HG02981 (cell line): ENCODE measurements around the gene DISP2.

ENCODE experiments used
- ATAC-seq: cut with Tn5 transposase; IDR thresholded peaks from one replicate; pipeline ENCODE4 v1.9.1; 2021; ENCODE audit warnings: mild to moderate bottlenecking, moderate library complexity; ENCODE audit not compliant: unreplicated experiment

DISP2 gene

GRCh38 chr15:40358471-40359353 is 693 bp downstream of the DISP2 start:
- no peak for ATAC-seq

- ATAC-seq, result no peak
Measured at GRCh38 chr15:40360015-40360414, 2.0 kb downstream of the DISP2 start.

- ATAC-seq, result no peak
Measured at GRCh38 chr15:40361640-40362039, 3.6 kb downstream of the DISP2 start.

GRCh38 chr15:40363611-40364010 is 5.6 kb downstream of the DISP2 start:
- no peak for ATAC-seq

GRCh38 chr15:40364251-40364650 is 6.2 kb downstream of the DISP2 start:
- no peak for ATAC-seq

GRCh38 chr15:40365016-40365415 is 7.0 kb downstream of the DISP2 start:
- ATAC-seq, result no peak

GRCh38 chr15:40365624-40366456 is 7.8 kb downstream of the DISP2 start:
- no peak for ATAC-seq

GRCh38 chr15:40366457-40367370 is 8.7 kb downstream of the DISP2 start:
- no peak for ATAC-seq

GRCh38 chr15:40367371-40367685 is 9.3 kb downstream of the DISP2 start:
- ATAC-seq, result no peak

GRCh38 chr15:40367686-40368611 is 9.9 kb downstream of the DISP2 start:
- ATAC-seq, result peak; percentile 89

GRCh38 chr15:40368719-40369473 is 10.9 kb downstream of the DISP2 start:
- ATAC-seq, result no peak

- no peak for ATAC-seq
Measured at GRCh38 chr15:40369474-40369869, 11.5 kb downstream of the DISP2 start.

GRCh38 chr15:40369971-40370370 is 12.0 kb downstream of the DISP2 start:
- ATAC-seq, result no peak

GRCh38 chr15:40372981-40373380 is 15.0 kb downstream of the DISP2 start:
- ATAC-seq, result no peak

- no peak for ATAC-seq
Measured at GRCh38 chr15:40377606-40378005, 19.6 kb downstream of the DISP2 start.

- ATAC-seq, result no peak
Measured at GRCh38 chr15:40379374-40379773, 21.4 kb downstream of the DISP2 start.

- ATAC-seq, result no peak
Measured at GRCh38 chr15:40379853-40380252, 21.8 kb downstream of the DISP2 start.

- no peak for ATAC-seq
Measured at GRCh38 chr15:40380636-40381035, 22.6 kb downstream of the DISP2 start.

GRCh38 chr15:40381818-40382529 is 24.0 kb downstream of the DISP2 start:
- no peak for ATAC-seq
